Motor neuron (in vitro differentiated cells): ENCODE data around the gene FLT1. TPM values are rescaled to one million over a fixed set of nuclear protein-coding genes. Genes with fewer than 3 reads are reported as not detected.

ENCODE experiments used
- ATAC-seq, 8 experiments: fragments of 200-7000 bp; cut with Tn5 transposase; replicated peaks in 6 of 8; 2 replicates each; pipeline ENCODE4 v1.8.0; 2021; ENCODE audit warnings: mild to moderate bottlenecking in 8 of 8, moderate library complexity in 8 of 8
- H3K27ac ChIP-seq, 2 donors: fragments of 250-450 bp; sonication (Bioruptor Pico); 2 replicates each; pipeline ENCODE4 v1.9.0; 2021; ENCODE audit warnings: antibody characterized with exemption in 2 of 2, mild to moderate bottlenecking in 2 of 2, moderate library complexity in 1 of 2
- H3K4me1 ChIP-seq, 2 donors: fragments of 250-450 bp; sonication (Bioruptor Pico); replicated peaks in 1 of 2; 2 replicates each; pipeline ENCODE4 v1.6.1; 2021; ENCODE audit warnings: antibody characterized with exemption in 2 of 2, mild to moderate bottlenecking in 2 of 2, moderate library complexity in 1 of 2
- H3K4me3 ChIP-seq, 5 donors: fragments of 250-450 bp; sonication (Bioruptor Pico); 2 replicates each; pipeline ENCODE4 v1.9.0; 2021; ENCODE audit warnings: antibody characterized with exemption in 5 of 5, mild to moderate bottlenecking in 5 of 5, moderate library complexity in 4 of 5
- WGBS, 10 experiments: fragments of 450-650 bp; shearing (Covaris generic); methylation state at CpG; one replicate each; pipeline ENCODE4 v1.0.0; 2022; 5-methylcytosine and 5-hydroxymethylcytosine counted together
- in situ Hi-C, 9 experiments: fragments of 400-800 bp; cut with MboI; loops; one replicate each; pipeline ENCODE4 v1.15.0; 2021; ENCODE audit warnings: low sequenced_read_pairs in 9 of 9, low pct_unique_long_range_greater_than_20kb in 2 of 9; ENCODE audit not compliant: unreplicated experiment in 9 of 9
- total RNA-seq, 8 experiments: library from RNA; unstranded; fragments of 300-600 nt; gene quantifications; 2 replicates each; pipeline versions ENCODE4 v1.2.3 to v1.2.4, GENCODE V29; 2022

FLT1 gene
- total RNA-seq, 8 experiments from 2014 or later: 0.11 to 43.8 (median 0.88) TPM

GRCh38 chr13:28440774-28441504 is 54.0 kb downstream of the FLT1 start:
- WGBS, 10 experiments: 60 to 100% (median 83%) methylated on average over 1 to 4 of the region's 4 CpGs; no CpG with 5 or more reads in 1 of the 10 experiments
- in situ Hi-C loops: no loop called here
- ATAC-seq: peak in 1 of 8 experiments; percentile 57
- Histone ChIP-seq H3K4me1 (no peaks in the 10 kb centered on the region), H3K4me3 (no peak overlapping the region), H3K27ac (no peak overlapping the region)

- Histone ChIP-seq H3K4me3 (no peak overlapping the region), H3K4me1 (no peaks in the 10 kb centered on the region), H3K27ac (no peak overlapping the region)
- in situ Hi-C loops: no loop called here
- no peak for ATAC-seq
- 36 to 78% (median 49%) methylated on average over 1 to 10 of the region's 12 CpGs; no CpG with 5 or more reads in 1 of the 10 experiments for WGBS, 10 experiments
These were observed 56.2 kb downstream of the FLT1 start for GRCh38 chr13:28438598-28439334.

- in situ Hi-C loops: no loop called here
- H3K4me1 ChIP-seq: peaks cover 0 to 4% of the 10 kb centered on the region in 2 donors
- no peak for ATAC-seq
- H3K4me3 ChIP-seq: no peak overlapping the region
- WGBS, 10 experiments: 80 to 92% (median 86%) methylated on average over 2 to 8 of the region's 8 CpGs; no CpG with 5 or more reads in 3 of the 10 experiments
- H3K27ac ChIP-seq: no peak overlapping the region
These were observed 56.9 kb downstream of the FLT1 start for GRCh38 chr13:28438067-28438466.

GRCh38 chr13:28435917-28436316 is 59.0 kb downstream of the FLT1 start:
- 55 to 100% (median 83%) methylated on average over 2 to 6 of the region's 6 CpGs; no CpG with 5 or more reads in 1 of the 10 experiments for WGBS, 10 experiments
- peaks cover 0 to 5% of the 10 kb centered on the region in 2 donors for H3K4me1 ChIP-seq

GRCh38 chr13:28434926-28435325 is 60.0 kb downstream of the FLT1 start:
- in situ Hi-C loops: no loop called here
- Histone ChIP-seq H3K4me3 (no peak overlapping the region), H3K4me1 (peaks cover 0 to 6% of the 10 kb centered on the region in 2 donors), H3K27ac (no peak overlapping the region)
- WGBS, 10 experiments: 23 to 62% (median 37%) methylated on average over 1 to 4 of the region's 4 CpGs; no CpG with 5 or more reads in 2 of the 10 experiments
- ATAC-seq: peak in 2 of 8 experiments; percentile 91 to 93

More at GRCh38 chr13:28435917-28436316, 59.0 kb downstream of the FLT1 start:
- H3K27ac ChIP-seq: no peak overlapping the region
- in situ Hi-C loops: no loop called here
- no peak for ATAC-seq
- no peak overlapping the region for H3K4me3 ChIP-seq

GRCh38 chr13:28432816-28433560 is 61.9 kb downstream of the FLT1 start:
- ATAC-seq: peak in 1 of 8 experiments; percentile 79
- H3K4me3 ChIP-seq: no peak overlapping the region
- 28 to 94% (median 77%) methylated on average over 5 to 11 of the region's 11 CpGs for WGBS, 10 experiments
- no peak overlapping the region for H3K27ac ChIP-seq
- H3K4me1 ChIP-seq: peaks cover 0 to 6% of the 10 kb centered on the region in 2 donors
- in situ Hi-C loops: no loop called here

GRCh38 chr13:28429685-28430290 is 65.1 kb downstream of the FLT1 start:
- Histone ChIP-seq H3K4me1 (peaks cover 0 to 6% of the 10 kb centered on the region in 2 donors), H3K27ac (no peak overlapping the region), H3K4me3 (no peak overlapping the region)
- 33 to 90% (median 58%) methylated on average over 1 to 10 of the region's 10 CpGs for WGBS, 10 experiments
- in situ Hi-C loops: no loop called here
- peak in 5 of 8 experiments; percentile 27 to 80 (median 38) for ATAC-seq

GRCh38 chr13:28429096-28429495 is 65.8 kb downstream of the FLT1 start:
- Histone ChIP-seq H3K27ac (no peak overlapping the region), H3K4me3 (no peak overlapping the region), H3K4me1 (peaks cover 0 to 6% of the 10 kb centered on the region in 2 donors)
- WGBS, 10 experiments: 20 to 69% (median 49%) methylated on average over 1 to 2 of the region's 2 CpGs
- in situ Hi-C loops: no loop called here
- ATAC-seq: no peak

- Histone ChIP-seq H3K4me3 (no peak overlapping the region), H3K27ac (no peak overlapping the region), H3K4me1 (peaks cover 0 to 2% of the 10 kb centered on the region in 2 donors)
- ATAC-seq: peak in 3 of 8 experiments; percentile 17 to 63 (median 60)
- in situ Hi-C loops: no loop called here
- WGBS, 10 experiments: 22 to 100% (median 93%) methylated on average over 1 to 4 of the region's 4 CpGs; no CpG with 5 or more reads in 2 of the 10 experiments
These were observed 68.5 kb downstream of the FLT1 start for GRCh38 chr13:28426381-28426780.

- in situ Hi-C loops: no loop called here
- WGBS, 10 experiments: 0 to 80% (median 35%) methylated on average over 1 of the region's 1 CpG; no CpG with 5 or more reads in 2 of the 10 experiments
- peaks cover 0 to under 1% of the 10 kb centered on the region in 2 donors for H3K4me1 ChIP-seq
- H3K4me3 ChIP-seq: no peak overlapping the region
- no peak overlapping the region for H3K27ac ChIP-seq
- ATAC-seq: no peak
These were observed 69.1 kb downstream of the FLT1 start for GRCh38 chr13:28425793-28426192.

- in situ Hi-C loops: no loop called here
- H3K4me3 ChIP-seq: no peak overlapping the region
- no peaks in the 10 kb centered on the region for H3K4me1 ChIP-seq
- H3K27ac ChIP-seq: no peak overlapping the region
- peak in 3 of 8 experiments; percentile 82 to 97 (median 87) for ATAC-seq
- 0 to 100% (median 80%) methylated on average over 1 to 4 of the region's 4 CpGs; no CpG with 5 or more reads in 1 of the 10 experiments for WGBS, 10 experiments
These were observed 70.4 kb downstream of the FLT1 start for GRCh38 chr13:28424541-28424940.

GRCh38 chr13:28423010-28423409 is 71.9 kb downstream of the FLT1 start:
- in situ Hi-C loops: no loop called here
- 0 to 100% (median 67%) methylated on average over 1 to 5 of the region's 5 CpGs for WGBS, 10 experiments
- H3K4me3 ChIP-seq: no peak overlapping the region
- no peaks in the 10 kb centered on the region for H3K4me1 ChIP-seq
- no peak for ATAC-seq
- no peak overlapping the region for H3K27ac ChIP-seq
